ENCODE measurements around the gene INMT.

- TF ChIP-seq CTCF (IDR thresholded peaks at IDR 0.05) (no peak), POLR2A (IDR thresholded peaks at IDR 0.05; ENCODE audit: low read depth) (no peak)
Observed at GRCh38 chr7:30752979-30753378, 1.0 kb downstream of the INMT start.
